GM19099 (cell line): Measurements from ENCODE around the gene WDR35.

ENCODE experiments used
- POLR2A ChIP-seq: IDR thresholded peaks from 3 replicates; pipeline ENCODE4 v1.6.1; 2011; ENCODE audit warnings: low read depth; ENCODE audit not compliant: insufficient read length; ENCODE audit errors: extremely low read depth

Gene WDR35

DNA sequence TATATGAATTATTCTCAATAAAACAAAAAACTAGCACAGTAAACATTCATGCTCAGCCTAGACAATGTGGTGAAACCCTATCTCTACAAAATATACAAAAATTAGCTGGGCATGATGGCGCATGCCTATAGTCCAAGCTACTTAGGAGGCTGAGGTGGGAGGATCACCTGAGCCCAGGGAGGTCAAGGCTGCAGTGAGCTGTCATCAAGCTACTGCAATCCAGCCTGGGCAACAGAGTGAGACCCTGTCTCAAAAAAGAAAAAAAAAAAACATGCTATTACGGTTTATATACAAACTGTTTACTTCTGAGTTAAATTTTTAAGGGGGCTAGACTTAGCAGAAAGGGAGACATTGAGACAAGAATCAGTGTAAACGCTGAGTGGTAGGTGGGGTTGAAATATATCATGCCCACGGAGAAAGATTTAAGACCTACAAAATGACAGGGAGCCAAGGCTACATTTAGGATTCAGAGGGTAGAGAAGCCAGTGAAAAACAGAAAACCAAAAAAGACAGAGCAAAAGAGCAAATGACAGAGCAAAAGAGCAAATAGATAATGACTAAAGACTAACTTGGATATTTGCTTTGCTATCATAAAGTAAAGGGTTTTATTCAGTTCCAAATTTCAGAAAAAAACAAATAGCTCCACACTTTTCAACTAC is 95.6 kb downstream of the WDR35 start:
- no peak for TF ChIP-seq POLR2A

DNA sequence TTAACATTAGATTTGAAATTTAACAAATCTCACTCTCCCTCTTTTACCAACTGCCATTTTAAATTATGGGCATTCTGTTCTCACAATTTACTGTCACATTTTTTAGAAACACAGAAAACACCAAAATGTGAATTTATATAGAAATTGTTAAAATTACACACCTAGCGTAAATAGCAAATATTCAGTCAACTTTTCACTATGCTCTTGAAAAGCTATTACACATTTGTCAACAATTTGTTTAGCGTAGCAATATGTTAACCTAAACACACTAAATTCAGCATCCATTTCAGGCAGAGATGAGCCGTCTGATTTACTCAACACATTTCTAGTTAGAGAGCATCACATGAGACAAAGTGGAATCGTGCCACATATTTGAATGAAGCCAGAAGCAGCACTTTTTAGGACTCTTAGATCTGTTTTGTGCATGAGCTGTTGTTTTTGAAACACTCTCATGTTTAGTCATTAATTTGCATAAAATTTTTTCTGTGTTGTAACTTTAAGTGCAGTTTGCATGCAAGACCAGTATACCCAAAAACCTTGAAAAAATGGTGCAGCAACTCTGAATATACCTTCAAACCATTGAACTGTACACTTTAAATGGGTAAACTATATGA is 96.3 kb downstream of the WDR35 start:
- no peak for TF ChIP-seq POLR2A

DNA sequence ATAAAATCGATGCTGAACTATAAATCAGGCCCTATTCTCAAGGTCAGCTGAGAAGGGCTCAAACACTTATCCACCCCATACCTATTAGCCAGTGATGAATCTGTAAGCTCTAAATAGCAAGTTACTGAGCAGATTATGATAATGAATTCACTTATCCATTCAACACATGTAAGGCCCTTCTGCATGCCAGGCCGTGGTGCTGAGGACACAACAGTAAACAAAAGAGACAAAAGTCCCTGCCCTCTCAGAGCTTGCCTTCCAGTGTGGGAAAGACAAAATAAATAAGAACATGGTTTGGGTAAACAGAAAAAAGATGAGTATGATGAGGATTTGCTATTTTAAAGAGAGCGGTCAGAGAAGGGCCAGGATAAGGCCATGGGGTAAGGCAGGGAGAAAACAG is 99.8 kb downstream of the WDR35 start:
- TF ChIP-seq POLR2A, result no peak

DNA sequence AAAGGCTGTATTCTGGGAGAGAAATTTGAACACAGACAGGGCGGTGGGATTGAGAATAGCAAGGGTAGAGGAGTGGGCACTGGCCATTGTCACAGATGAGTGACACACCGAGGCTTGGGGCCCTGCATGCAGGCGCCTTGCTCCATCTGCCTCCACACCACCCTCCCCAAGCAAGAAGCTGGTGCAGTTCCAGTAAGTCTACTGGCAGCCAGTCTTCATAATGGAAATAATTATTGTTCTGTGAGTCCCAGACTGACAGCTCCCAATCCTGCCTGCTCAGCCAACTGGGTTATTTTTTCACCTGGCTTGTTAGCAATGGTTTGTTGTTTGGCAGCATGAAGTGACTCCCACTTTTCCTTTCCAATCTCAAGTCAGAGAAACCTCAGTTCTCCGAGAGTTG is 101.1 kb downstream of the WDR35 start:
- TF ChIP-seq POLR2A, result no peak

DNA sequence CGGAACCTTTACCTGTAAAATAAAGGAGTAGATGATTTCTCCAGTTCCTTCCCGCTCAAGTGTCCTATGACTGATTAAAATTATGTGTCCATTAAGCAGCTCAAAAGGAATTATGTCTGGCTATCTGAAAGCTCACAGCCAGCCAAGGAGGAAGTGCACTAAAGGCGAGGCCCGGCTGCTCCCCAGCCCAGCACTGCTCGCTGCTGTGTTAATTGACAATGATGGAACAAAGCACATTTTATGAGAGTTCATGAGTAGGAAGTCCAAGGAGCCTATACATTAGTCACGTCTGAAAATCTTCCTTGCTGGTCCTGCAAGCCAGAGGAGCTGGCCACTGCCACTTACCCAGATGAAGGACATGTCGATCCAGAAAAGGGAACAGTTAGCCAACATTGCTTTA is 102.4 kb downstream of the WDR35 start:
- no peak for TF ChIP-seq POLR2A

DNA sequence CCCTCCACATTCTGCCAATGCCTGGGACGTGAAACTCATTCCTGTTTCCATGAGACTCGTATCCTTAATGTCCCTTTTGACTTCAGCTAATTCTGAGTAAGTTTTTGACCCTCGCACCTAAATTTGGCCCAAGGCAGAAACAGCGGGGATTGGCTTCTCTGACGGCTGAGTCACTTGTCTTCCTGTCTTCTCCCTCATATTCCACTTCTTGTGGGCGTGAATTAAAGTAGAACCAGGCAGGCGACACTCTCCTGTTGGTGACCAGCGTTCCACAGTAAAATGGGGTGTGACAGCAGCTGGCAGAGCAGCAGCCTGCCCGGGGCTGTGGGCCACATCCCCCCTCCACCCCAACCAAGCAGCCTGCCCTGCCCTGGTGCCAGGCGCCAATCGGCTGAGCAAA is 103.6 kb downstream of the WDR35 start:
- no peak for TF ChIP-seq POLR2A

DNA sequence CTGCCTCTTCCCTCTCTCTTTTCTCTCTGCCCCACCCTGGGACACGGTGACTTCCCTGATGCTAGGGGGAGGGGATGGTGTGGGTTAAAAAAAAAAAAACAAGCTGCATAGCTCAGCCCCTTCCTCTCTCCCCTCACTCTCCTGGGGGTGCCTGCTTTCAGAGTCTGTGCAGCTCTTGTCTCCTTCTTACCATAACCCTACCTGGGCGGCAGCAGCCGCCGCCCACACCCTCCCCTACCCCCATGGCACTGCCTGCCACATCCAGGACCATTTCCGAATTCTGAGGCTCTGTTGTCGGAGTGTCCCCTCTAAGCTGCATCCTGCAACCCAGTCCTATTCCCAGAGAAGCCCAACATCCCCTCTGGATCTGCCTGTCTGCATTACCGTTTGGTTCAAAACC is 104.1 kb downstream of the WDR35 start:
- TF ChIP-seq POLR2A, result no peak

DNA sequence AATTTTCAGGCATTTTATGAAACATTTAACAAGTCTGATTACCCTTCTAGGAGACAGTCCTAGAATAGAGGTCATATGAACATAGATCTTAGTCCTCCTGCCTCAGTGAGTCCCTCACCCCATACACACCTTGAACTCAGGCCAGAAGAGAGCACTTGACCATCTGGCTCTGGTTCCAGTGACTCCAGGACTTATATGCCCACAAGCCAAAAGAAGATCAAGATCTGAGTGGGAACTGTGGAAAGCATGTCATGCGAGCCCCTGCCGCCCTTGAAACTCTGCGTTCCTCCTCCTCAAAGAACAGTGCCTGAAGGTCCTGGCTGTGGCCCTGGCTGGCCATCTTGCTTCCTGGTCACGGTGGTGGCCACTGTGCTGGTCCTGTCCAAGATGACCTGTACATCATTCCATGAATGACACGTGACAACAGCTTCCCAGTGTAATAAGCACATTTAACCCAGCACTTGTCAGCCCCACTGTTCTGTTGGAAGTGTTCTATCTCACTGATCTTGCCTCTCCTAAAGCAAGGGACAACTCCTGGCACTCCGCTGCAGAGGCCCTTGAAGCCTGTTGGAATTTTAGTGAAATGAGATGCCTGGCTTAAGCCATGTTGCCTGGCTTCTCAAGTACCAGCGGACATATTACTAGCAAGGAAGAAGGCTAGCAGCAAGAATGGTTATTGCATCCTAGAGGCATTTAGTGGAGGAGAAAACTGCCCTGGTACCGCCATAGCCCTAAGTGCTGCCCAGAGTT is 105.8 kb downstream of the WDR35 start:
- no peak for TF ChIP-seq POLR2A

DNA sequence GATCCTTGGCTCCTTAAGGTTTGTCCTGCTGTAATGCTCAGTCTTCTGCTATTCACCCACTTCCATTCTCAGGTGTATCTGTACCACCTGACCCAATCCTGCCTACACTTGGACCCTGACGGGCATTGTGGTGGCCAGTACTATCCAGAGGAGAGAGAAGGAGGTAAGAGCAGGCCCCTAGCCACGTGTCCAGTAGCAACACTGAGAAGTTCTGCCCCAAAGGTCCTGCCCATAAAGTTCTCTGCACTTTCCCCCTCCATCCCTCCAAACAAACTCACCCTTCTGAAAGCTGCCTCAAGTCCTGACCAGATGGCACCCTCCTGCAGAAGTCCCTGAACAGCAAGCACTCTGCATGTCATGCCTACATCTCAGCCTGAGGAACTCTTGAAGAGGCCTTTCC is 106.4 kb downstream of the WDR35 start:
- no peak for TF ChIP-seq POLR2A

DNA sequence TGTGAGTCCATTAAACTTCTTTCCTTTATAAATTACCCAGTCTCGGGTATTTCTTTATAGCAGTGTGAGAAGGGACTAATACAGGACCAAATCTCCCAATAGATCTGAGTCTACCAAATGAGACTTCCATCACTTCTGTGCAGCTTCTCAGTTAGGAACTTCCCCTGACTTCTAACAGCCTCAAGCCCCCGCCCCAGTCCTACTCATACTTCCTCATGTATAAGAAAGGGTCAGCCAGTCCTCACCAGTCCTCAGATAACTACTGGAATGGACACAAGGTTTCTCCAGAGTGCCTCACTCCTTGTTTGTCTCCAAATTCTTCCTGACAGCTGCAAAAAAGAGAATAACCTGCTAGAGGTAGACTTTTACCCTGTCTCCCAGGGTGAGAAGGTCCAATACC is 107.6 kb downstream of the WDR35 start:
- TF ChIP-seq POLR2A, result no peak

DNA sequence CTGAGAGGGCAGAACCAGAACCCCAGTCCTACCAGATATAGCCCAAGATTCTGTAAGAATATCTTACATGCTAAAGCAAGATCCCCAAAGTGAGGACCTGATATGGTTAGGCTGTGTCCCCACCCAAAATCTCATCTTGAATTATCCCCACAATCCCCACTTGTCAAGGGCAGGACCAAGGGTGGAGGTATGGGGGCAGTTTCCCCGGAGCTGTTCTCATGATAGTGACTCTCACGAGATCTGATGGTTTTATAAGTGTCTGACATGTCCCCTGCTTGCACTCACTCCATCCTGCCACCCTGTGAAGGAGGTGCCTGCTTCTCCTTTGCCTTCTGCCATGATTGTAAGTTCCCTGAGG is 108.0 kb downstream of the WDR35 start:
- no peak for TF ChIP-seq POLR2A

DNA sequence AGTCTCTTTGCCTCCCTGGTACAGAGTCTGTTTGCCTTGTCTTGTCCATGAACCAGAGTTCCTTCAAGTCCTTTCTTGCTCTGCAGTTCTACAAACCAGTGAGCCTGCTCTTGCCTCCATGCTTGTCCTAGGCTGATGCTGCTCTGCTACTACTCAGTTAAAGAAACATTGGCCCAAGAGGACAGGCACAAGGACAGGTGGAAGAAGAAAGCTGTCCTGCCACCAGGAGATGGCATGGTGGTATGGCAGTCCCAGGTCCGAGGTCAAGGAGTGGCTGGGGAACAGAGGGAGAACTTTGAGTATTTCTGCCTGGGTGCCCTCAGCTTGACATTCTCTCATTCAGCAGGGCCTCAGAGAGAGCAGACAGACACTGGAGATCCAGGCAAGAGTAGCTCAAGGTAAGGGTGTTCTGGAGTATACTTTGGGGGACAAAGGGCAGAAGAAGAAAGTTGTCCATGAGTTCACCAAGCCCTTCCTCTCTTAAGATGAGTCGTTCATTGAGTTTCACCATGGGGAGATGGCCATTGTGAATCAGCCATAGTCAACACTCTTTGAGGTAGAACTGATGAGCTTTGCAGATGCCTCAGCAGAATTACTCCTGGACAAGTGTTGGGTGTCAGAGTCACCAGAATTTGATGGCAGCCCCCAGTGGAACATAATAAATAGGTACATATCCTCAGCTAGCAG is 108.5 kb downstream of the WDR35 start:
- TF ChIP-seq POLR2A, result no peak

DNA sequence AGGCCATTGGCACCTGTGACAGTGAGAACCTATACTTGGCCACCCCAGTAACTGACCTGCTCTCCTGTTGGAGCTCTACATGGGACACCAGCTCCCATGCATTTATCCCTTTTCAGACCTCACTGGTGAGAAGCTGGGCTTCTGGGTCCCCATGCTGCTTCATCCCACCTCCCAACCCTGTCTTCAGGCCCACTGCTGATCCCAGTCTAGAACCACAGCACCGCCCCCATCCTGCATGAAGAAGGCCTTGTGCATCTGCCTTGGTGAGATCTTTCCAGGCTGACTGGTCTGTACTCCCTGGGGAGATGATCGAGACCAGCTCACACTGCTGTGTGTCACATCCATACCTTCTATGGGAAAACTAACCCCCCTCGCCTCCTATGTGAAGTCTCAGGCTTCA is 110.8 kb downstream of the WDR35 start:
- TF ChIP-seq POLR2A, result no peak

DNA sequence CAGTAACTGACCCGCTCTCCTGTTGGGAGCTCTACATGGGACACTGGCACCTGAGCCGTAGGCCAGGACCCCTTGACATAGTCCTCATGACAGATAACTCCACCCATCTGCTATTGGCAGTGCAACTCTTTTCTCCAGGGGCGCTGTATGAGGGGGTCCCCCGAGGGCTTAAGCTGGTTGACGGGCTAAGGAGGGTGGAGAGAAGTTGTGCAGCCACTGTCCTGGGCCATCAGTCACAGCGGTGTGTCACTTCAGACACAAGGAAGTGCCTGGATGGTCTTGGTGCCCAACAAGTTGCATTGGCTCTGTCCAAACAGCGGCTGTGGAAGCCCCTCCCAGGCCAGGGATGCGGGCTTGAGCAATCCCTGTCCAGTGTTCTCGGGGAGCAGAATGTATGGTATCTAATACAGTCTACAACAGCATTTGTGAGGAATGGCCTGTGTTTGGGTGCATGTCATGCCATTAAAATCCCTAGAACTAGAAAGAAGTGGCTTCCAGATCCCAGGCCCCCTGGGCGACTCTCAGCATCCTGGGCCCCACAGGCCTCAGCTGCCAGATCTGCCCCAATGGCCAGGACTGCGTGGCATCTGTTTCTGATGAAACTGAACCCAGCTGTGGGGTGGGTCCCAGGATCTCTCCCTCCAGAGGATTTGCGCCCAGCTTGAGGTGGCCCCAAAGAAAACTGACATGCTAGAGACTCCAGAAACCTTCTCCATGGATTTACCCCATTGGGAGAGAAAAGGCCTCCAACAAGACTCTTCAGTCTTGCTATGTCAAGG is 111.4 kb downstream of the WDR35 start:
- TF ChIP-seq POLR2A, result no peak

DNA sequence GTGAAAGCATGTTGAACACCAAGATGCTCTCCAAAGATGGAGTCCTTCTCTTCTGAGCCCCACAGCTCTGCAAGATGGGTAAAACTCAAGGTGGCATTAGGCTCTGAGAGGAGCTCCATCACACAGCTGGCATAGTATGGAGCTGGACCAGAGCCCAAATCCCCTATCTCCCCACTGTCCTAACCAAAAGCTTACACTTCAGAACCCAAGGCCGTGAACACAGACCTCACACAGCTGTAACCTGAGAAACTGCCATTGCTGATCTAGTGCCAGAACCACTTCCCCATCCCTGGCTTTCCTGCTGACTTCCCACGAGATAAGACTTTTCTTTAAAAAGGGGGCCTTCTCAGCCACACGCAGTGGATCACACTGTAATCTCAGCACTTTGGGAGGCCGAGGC is 113.2 kb downstream of the WDR35 start:
- TF ChIP-seq POLR2A, result no peak

DNA sequence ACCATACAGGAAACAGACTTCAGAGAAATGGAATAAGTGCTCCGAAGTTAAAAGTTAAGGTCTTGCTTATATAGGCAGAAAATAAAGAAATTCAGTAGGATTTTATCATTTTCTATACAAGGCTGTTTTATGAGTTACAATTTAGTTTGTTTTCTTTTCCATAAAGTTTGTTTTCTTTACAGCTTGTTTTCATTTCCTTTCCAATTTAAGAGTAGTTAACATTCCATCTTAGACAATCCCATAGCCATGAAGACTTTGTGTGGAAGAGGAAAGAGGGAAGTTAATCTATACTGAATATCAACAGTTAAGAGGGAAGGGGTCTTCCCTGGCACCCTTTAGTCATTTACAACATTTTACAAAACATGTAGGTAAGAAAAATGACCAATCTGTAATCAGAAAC is 114.6 kb downstream of the WDR35 start:
- TF ChIP-seq POLR2A, result no peak

DNA sequence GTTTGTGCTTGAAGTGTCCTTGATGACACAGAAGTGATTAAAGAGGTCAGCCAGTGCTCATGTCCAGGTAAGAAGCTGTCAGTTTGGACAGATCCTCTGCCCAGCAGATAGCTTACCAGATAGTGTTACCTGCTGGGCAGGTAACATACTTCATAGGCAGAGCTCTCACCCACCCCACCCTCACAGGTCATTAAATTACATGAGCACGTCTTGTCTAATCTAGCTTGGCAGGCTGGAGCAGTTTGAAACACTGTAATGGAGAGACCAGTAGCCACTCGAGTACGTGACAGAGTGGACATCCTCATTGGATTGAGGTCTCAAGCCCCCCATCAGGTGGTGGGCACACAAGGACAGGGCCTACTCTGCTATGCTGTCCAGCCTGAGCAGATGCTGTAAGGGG is 115.2 kb downstream of the WDR35 start:
- TF ChIP-seq POLR2A, result no peak
